Measurements from ENCODE around the gene APOA1.

DNA sequence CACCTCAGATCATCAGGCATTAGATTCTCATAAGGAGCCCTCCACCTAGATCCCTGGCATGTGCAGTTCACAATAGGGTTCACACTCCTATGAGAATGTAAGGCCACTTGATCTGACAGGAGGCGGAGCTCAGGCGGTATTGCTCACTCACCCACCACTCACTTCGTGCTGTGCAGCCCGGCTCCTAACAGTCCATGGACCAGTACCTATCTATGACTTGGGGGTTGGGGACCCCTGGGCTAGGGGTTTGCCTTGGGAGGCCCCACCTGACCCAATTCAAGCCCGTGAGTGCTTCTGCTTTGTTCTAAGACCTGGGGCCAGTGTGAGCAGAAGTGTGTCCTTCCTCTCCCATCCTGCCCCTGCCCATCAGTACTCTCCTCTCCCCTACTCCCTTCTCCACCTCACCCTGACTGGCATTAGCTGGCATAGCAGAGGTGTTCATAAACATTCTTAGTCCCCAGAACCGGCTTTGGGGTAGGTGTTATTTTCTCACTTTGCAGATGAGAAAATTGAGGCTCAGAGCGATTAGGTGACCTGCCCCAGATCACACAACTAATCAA, 5.6 kb downstream of the APOA1 start:
- TF ChIP-seq GATA2 (IDR thresholded peaks at IDR 0.05; ENCODE audit: insufficient read depth, insufficient read length, low read depth, low read length) (no peak), POLR2AphosphoS5 (IDR thresholded peaks at IDR 0.05; ENCODE audit: insufficient read depth, low read depth, low read length) (no peak)

Data from endothelial cell of umbilical vein (primary cell).